NB4 (cell line): Measurements from ENCODE around the gene MYH10.

ENCODE experiments used
- CTCF ChIP-seq: IDR thresholded peaks from one replicate; pipeline ENCODE4 v1.5.1; 2012; ENCODE audit warnings: low read depth, low read length
- MYC ChIP-seq: IDR thresholded peaks from 2 replicates; pipeline ENCODE4 v1.6.1; 2011; ENCODE audit warnings: low read depth, low read length
- POLR2A ChIP-seq: IDR thresholded peaks from 2 replicates; pipeline ENCODE4 v1.6.1; 2011; ENCODE audit warnings: mild to moderate bottlenecking; ENCODE audit not compliant: insufficient read length; ENCODE audit errors: extremely low read depth

- TF ChIP-seq MYC (no peak), CTCF (no peak), POLR2A (no peak)
Observed at GRCh38 chr17:8644507-8644902, 14.0 kb upstream of the MYH10 start.
